Transverse colon (tissue), 4 donors: ENCODE results near the gene ANKRD44.

ENCODE experiments used
- CTCF ChIP-seq, 5 experiments: fragments of 200-600 bp in 3 of 5; fragments of 450-650 bp in 2 of 5; sonication (generic) in 3 of 5; IDR thresholded peaks; 1 replicate in 2 of 5; 2 replicates in 3 of 5; pipeline ENCODE4 v1.5.1; 2016 to 2017; ENCODE audit warnings: antibody characterized with exemption in 5 of 5, inconsistent platforms in 3 of 5, mild to moderate bottlenecking in 2 of 5, moderate library complexity in 1 of 5
- EP300 ChIP-seq: sonication (generic); formaldehyde crosslinking; IDR thresholded peaks from one replicate; pipeline ENCODE4 v1.6.1; 2017; ENCODE audit warnings: antibody characterized with exemption, low read depth
- POLR2A ChIP-seq: fragments of 450-650 bp; IDR thresholded peaks from one replicate; pipeline ENCODE4 v1.6.1; 2016; ENCODE audit warnings: antibody characterized with exemption, mild to moderate bottlenecking, moderate library complexity
- POLR2AphosphoS5 ChIP-seq, 3 donors: sonication (generic); formaldehyde crosslinking; IDR thresholded peaks; one replicate each; pipeline ENCODE4 v1.6.1; 2016; ENCODE audit warnings: antibody characterized with exemption in 3 of 3

GRCh38 chr2:197263077-197263476 is 47.5 kb downstream of the ANKRD44 start:
- TF ChIP-seq CTCF (IDR thresholded peaks at IDR 0.05) (no peak), POLR2A (no peak), EP300 (no peak), POLR2AphosphoS5 (IDR thresholded peaks at IDR 0.05) (no peak)
